ENCODE data around the gene HSPB1. TPM values are rescaled to one million over a fixed set of nuclear protein-coding genes. Genes with fewer than 3 reads are reported as not detected.

Gene HSPB1
- total RNA-seq, 1 experiment from 2014 or later = 198 TPM

DNA sequence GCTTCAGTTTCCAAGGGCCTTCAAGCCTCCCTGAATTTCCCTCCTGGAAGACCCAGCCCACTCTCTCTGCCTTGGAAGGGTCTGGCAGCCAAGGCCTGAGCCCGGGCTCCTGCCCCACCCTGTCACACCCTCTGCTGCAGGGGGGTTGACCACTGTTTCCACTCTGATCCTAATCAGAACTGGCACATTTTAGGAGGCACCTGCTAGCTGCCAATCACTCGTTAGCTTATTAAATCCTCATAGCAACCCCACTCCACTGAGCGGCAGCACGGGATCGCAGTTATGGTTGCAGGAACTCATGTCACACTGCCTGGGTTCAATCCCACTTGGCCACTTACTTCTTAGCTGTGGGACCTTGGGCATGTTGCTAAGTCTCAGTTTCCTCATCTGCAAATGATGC lies 12.9 kb downstream of the HSPB1 start:
- no peak for DNase-seq (ENCODE audit: unreplicated experiment)
- ChIA-PET CTCF (interaction anchor here (0.7 to 15.2 kb wide), 8 partner anchors 9 to 148 kb away, joined by 4 to 232 read pairs (median 8); no protein-coding TSS in a partner anchor), POLR2A (interaction anchor here (0.8 to 1.2 kb wide), 2 partner anchors 19 to 24 kb away, joined by 3 to 4 read pairs; no protein-coding TSS in a partner anchor)
- no peak overlapping the region for H3K4me3 Mint-ChIP-seq (ENCODE audit: unreplicated experiment)
- no peaks in the 10 kb centered on the region for H3K27me3 Mint-ChIP-seq (ENCODE audit: insufficient read depth, unreplicated experiment)
- no peaks in the 10 kb centered on the region for H3K9me3 Mint-ChIP-seq (ENCODE audit: unreplicated experiment)
- BruUV-seq (replicated peaks) = no TSS peak
- peaks cover 26% of the 10 kb centered on the region for H3K4me1 Mint-ChIP-seq (ENCODE audit: insufficient read depth, unreplicated experiment)
- intact Hi-C loops (cut with micrococcal nuclease) = no loop called here
- TF ChIP-seq, protein P1, sequence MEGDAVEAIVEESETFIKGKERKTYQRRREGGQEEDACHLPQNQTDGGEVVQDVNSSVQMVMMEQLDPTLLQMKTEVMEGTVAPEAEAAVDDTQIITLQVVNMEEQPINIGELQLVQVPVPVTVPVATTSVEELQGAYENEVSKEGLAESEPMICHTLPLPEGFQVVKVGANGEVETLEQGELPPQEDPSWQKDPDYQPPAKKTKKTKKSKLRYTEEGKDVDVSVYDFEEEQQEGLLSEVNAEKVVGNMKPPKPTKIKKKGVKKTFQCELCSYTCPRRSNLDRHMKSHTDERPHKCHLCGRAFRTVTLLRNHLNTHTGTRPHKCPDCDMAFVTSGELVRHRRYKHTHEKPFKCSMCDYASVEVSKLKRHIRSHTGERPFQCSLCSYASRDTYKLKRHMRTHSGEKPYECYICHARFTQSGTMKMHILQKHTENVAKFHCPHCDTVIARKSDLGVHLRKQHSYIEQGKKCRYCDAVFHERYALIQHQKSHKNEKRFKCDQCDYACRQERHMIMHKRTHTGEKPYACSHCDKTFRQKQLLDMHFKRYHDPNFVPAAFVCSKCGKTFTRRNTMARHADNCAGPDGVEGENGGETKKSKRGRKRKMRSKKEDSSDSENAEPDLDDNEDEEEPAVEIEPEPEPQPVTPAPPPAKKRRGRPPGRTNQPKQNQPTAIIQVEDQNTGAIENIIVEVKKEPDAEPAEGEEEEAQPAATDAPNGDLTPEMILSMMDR (IDR thresholded peaks at IDR 0.05; ENCODE audit: unreplicated experiment) = no peak
- H3K27ac Mint-ChIP-seq (ENCODE audit: low read depth, unreplicated experiment) = no peak overlapping the region
- peaks cover 7% of the 10 kb centered on the region for H3K36me3 Mint-ChIP-seq (ENCODE audit: insufficient read depth, unreplicated experiment)

DNA sequence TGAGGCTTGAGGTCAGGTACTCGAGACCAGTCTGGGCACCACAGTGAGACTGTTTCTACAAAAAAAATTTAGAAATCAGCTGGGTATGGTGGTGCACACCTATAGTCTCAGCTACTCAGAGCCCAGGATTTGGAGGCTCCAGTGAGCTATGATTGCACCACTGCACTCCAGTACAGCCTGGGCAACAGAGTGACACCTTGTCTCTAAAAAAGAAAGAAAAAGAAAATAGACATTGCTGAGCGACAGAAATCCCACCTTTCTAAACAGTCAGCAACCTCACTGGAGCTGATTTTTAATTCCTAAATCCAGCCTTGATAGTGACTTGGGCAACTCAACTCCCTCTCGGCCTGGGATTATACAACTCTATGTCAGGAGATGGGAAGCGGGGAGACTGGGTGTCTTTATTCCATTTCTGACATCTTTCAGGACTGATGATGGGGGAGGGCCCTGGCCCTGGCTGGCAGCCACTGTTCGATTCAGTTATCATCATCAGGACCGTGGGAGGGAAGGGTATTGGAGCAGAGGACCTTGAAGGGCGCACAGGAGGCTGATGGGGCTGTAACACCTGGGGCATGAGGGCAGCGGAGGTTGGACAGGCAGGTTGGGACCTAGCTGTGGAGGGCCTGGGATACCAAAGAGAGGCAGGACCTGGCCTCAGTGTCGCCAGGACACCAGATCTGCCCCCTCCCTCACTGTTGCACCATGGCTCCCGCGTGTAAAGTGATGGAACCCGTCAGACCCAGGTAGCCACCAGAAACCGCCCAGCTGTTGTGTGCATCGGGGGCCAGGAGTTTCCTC lies 14.7 kb downstream of the HSPB1 start:
- ChIA-PET POLR2A (interaction anchor here (0.7 to 7.3 kb wide), 21 partner anchors 10 to 264 kb away, joined by 3 to 130 read pairs (median 12); partner anchors contain the start of gene YWHAG), CTCF (interaction anchor here (0.6 to 15.2 kb wide), 14 partner anchors 9 to 449 kb away, joined by 3 to 232 read pairs (median 3); no protein-coding TSS in a partner anchor)
- Mint-ChIP-seq H3K9me3 (ENCODE audit: unreplicated experiment) (no peaks in the 10 kb centered on the region), H3K36me3 (ENCODE audit: insufficient read depth, unreplicated experiment) (peaks cover 12% of the 10 kb centered on the region), H3K27me3 (ENCODE audit: insufficient read depth, unreplicated experiment) (no peaks in the 10 kb centered on the region), H3K4me3 (ENCODE audit: unreplicated experiment) (peak overlapping the region; percentile 75), H3K27ac (ENCODE audit: low read depth, unreplicated experiment) (peak overlapping the region; percentile 72), H3K4me1 (ENCODE audit: insufficient read depth, unreplicated experiment) (peaks cover 20% of the 10 kb centered on the region)
- no peak for DNase-seq (ENCODE audit: unreplicated experiment)
- no TSS peak for BruUV-seq (replicated peaks)
- TF ChIP-seq, protein P1 (IDR thresholded peaks at IDR 0.05; ENCODE audit: unreplicated experiment) = no peak
- intact Hi-C loops (cut with micrococcal nuclease) = no loop called here

DNA sequence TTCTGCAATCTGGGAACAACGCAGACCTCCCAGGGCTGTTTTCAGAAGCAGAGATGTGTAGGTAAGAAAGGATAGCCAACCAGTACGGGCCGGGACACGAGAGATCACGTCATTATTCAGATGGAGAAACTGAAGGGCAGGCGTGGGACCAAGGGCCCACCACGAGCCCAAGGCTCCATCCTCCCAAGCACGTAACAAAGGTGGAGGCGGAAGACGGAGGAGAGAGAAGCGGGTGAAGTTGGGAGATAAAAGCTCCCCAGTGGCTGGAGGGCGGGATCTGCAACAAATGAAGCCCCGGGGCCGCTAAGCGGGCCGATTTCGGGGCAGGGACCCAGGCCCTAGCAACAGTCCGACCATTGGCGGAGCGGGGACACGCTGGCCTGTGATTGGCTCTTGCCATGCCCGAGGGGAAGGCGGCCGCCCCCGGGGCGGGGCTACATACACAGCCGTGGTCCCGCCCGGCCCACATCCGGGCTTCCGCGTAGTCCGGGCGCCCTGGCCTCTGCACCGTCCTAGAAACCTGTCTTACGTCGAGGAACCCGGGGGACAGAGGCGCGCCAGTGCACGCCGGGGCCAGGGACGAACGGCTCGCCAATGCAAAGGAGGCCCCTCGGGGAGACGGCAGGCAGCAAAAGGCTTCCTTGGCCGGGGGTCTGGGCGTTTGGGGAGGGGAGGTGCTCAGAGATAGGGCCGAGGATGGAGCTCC lies 15.5 kb downstream of the HSPB1 start:
- no peaks in the 10 kb centered on the region for H3K9me3 Mint-ChIP-seq (ENCODE audit: unreplicated experiment)
- no TSS peak for BruUV-seq (replicated peaks)
- peaks cover 14% of the 10 kb centered on the region for H3K36me3 Mint-ChIP-seq (ENCODE audit: insufficient read depth, unreplicated experiment)
- peak; percentile 95 for DNase-seq (ENCODE audit: unreplicated experiment)
- H3K27me3 Mint-ChIP-seq (ENCODE audit: insufficient read depth, unreplicated experiment) = no peaks in the 10 kb centered on the region
- peak overlapping the region; percentile 75 for H3K4me3 Mint-ChIP-seq (ENCODE audit: unreplicated experiment)
- ChIA-PET CTCF (interaction anchor here (0.6 to 15.2 kb wide), 14 partner anchors 11 to 152 kb away, joined by 3 to 232 read pairs (median 3); partner anchors contain the start of gene YWHAG), POLR2A (interaction anchor here (0.6 to 7.3 kb wide), 25 partner anchors 9 to 896 kb away, joined by 3 to 130 read pairs (median 9); partner anchors contain the start of gene YWHAG)
- H3K4me1 Mint-ChIP-seq (ENCODE audit: insufficient read depth, unreplicated experiment) = peaks cover 20% of the 10 kb centered on the region
- TF ChIP-seq, protein P1 (IDR thresholded peaks at IDR 0.05; ENCODE audit: unreplicated experiment) = no peak
- H3K27ac Mint-ChIP-seq (ENCODE audit: low read depth, unreplicated experiment) = peak overlapping the region; percentile 72
- intact Hi-C loops (cut with micrococcal nuclease) = loop anchor here (1.0 kb wide), 1 partner anchor 41 kb away; no protein-coding TSS in a partner anchor

All from MCF 10A (cell line).